ENCODE measurements around the gene CNNM4.

- TF ChIP-seq, protein P1, sequence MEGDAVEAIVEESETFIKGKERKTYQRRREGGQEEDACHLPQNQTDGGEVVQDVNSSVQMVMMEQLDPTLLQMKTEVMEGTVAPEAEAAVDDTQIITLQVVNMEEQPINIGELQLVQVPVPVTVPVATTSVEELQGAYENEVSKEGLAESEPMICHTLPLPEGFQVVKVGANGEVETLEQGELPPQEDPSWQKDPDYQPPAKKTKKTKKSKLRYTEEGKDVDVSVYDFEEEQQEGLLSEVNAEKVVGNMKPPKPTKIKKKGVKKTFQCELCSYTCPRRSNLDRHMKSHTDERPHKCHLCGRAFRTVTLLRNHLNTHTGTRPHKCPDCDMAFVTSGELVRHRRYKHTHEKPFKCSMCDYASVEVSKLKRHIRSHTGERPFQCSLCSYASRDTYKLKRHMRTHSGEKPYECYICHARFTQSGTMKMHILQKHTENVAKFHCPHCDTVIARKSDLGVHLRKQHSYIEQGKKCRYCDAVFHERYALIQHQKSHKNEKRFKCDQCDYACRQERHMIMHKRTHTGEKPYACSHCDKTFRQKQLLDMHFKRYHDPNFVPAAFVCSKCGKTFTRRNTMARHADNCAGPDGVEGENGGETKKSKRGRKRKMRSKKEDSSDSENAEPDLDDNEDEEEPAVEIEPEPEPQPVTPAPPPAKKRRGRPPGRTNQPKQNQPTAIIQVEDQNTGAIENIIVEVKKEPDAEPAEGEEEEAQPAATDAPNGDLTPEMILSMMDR (IDR thresholded peaks at IDR 0.05; ENCODE audit: poor library complexity, severe bottlenecking): no peak
- no peak for TF ChIP-seq EP300 (conservative IDR thresholded peaks at IDR 0.05; ENCODE audit: poor library complexity, severe bottlenecking)
- TF ChIP-seq TAF1 (IDR thresholded peaks at IDR 0.05; ENCODE audit: low read depth): no peak
- TF ChIP-seq EZH2 (IDR thresholded peaks at IDR 0.05; ENCODE audit: borderline replicate concordance, insufficient read depth, low read length, poor library complexity, severe bottlenecking): no peak
- no peak for TF ChIP-seq RAD21 (conservative IDR thresholded peaks at IDR 0.05)
- no peak for TF ChIP-seq REST (IDR thresholded peaks at IDR 0.05; ENCODE audit: borderline replicate concordance)
- no peak for TF ChIP-seq POLR2AphosphoS5 (IDR thresholded peaks at IDR 0.05)
- TF ChIP-seq MXI1 (conservative IDR thresholded peaks at IDR 0.05; ENCODE audit: poor library complexity, severe bottlenecking): no peak
- TF ChIP-seq SMC3 (conservative IDR thresholded peaks at IDR 0.05; ENCODE audit: poor library complexity): no peak
Observed at GRCh38 chr2:96762529-96763311, 2.0 kb downstream of the CNNM4 start.
